HepG2 (cell line): ENCODE results near the gene DDIT4. TPM values are rescaled to one million over a fixed set of nuclear protein-coding genes. Genes with fewer than 3 reads are reported as not detected.

ENCODE experiments used
- BHLHE40 ChIP-seq: IDR thresholded peaks from 2 replicates; pipeline ENCODE4 v1.6.1; 2011; ENCODE audit warnings: low read length, improper control_type of control experiment
- DRAP1 ChIP-seq: IDR thresholded peaks from 2 replicates; pipeline ENCODE4 v1.6.1; 2016; ENCODE audit warnings: missing genetic modification reagents, missing compliant biosample characterization
- FOXA3 ChIP-seq: IDR thresholded peaks from 2 replicates; pipeline ENCODE4 v1.6.1; 2016; ENCODE audit warnings: missing genetic modification reagents, missing compliant biosample characterization
- FOXK1 ChIP-seq: sonication (generic); formaldehyde crosslinking; IDR thresholded peaks from 2 replicates; pipeline ENCODE4 v1.4.0; 2020; ENCODE audit warnings: low read depth, missing genetic modification reagents, borderline replicate concordance
- FOXK2 ChIP-seq: fragments of 450-650 bp; IDR thresholded peaks from 2 replicates; pipeline ENCODE4 v1.6.1; 2016
- HBP1 ChIP-seq: IDR thresholded peaks from 2 replicates; pipeline ENCODE4 v1.6.1; 2016; ENCODE audit warnings: low read depth, control low read depth
- HMGXB4 ChIP-seq, 2 experiments: sonication (generic) in 1 of 2; formaldehyde crosslinking in 1 of 2; IDR thresholded peaks; 2 replicates each; pipeline versions ENCODE4 v1.4.0 to v1.6.1; 2018 to 2020; ENCODE audit warnings: missing genetic modification reagents in 2 of 2, borderline replicate concordance in 1 of 2, low read depth in 1 of 2, mild to moderate bottlenecking in 1 of 2, missing biosample characterization in 1 of 2
- HNRNPLL ChIP-seq: fragments of 200-400 bp; formaldehyde crosslinking; IDR thresholded peaks from 2 replicates; pipeline ENCODE4 v1.6.1; 2017; ENCODE audit warnings: mild to moderate bottlenecking, low read depth, low read length; ENCODE audit not compliant: poor library complexity, severe bottlenecking
- MAFG ChIP-seq: sonication (generic); formaldehyde crosslinking; IDR thresholded peaks from 2 replicates; pipeline ENCODE4 v1.5.1; 2020; ENCODE audit warnings: mild to moderate bottlenecking, missing genetic modification reagents
- NKX3-1 ChIP-seq: sonication (generic); formaldehyde crosslinking; IDR thresholded peaks from 2 replicates; pipeline ENCODE4 v1.5.0; 2020; ENCODE audit warnings: missing genetic modification reagents
- SALL2 ChIP-seq: sonication (generic); formaldehyde crosslinking; IDR thresholded peaks from 2 replicates; pipeline ENCODE4 v1.8.1; 2023; ENCODE audit warnings: mild to moderate bottlenecking, missing genetic modification reagents, inconsistent platforms
- SMYD3 ChIP-seq: sonication (generic); formaldehyde crosslinking; IDR thresholded peaks from 2 replicates; pipeline ENCODE4 v1.8.1; 2023; ENCODE audit warnings: mild to moderate bottlenecking, missing genetic modification reagents
- SP5 ChIP-seq: IDR thresholded peaks from 2 replicates; pipeline ENCODE4 v1.6.1; 2016; ENCODE audit warnings: low read depth, borderline replicate concordance
- ZBTB20 ChIP-seq: sonication (generic); formaldehyde crosslinking; IDR thresholded peaks from 2 replicates; pipeline ENCODE4 v1.8.1; 2023; ENCODE audit warnings: missing genetic modification reagents, low read depth, mild to moderate bottlenecking, borderline replicate concordance
- ZBTB3 ChIP-seq: sonication (generic); formaldehyde crosslinking; IDR thresholded peaks from 2 replicates; pipeline ENCODE4 v1.4.0; 2020; ENCODE audit warnings: low read depth, mild to moderate bottlenecking, moderate library complexity, missing genetic modification reagents, borderline replicate concordance
- ZBTB43 ChIP-seq: sonication (generic); formaldehyde crosslinking; conservative IDR thresholded peaks from 2 replicates; pipeline ENCODE4 v1.4.0; 2020; ENCODE audit warnings: missing genetic modification reagents
- ZMYM3 ChIP-seq: sonication (generic); formaldehyde crosslinking; IDR thresholded peaks from 2 replicates; pipeline ENCODE4 v1.5.1; 2020; ENCODE audit warnings: mild to moderate bottlenecking, missing genetic modification reagents
- ZNF543 ChIP-seq: sonication (generic); formaldehyde crosslinking; IDR thresholded peaks from 2 replicates; pipeline ENCODE4 v1.4.0; 2020; ENCODE audit warnings: mild to moderate bottlenecking, missing genetic modification reagents
- ZNF549 ChIP-seq: sonication (generic); formaldehyde crosslinking; IDR thresholded peaks from 2 replicates; pipeline ENCODE4 v1.5.0; 2020; ENCODE audit warnings: missing genetic modification reagents
- polyA plus RNA-seq, 8 experiments: library from polyadenylated mRNA; depleted of rRNA in 3 of 8; stranded (reverse) in 7 of 8; unstranded in 1 of 8; fragments of >200 nt; fragmentation: Illumina TruSeq in 4 of 8; extraction: Trizol in 4 of 8; gene quantifications; 2 replicates each; pipeline versions ENCODE4 v1.2.1 to v1.2.3, GENCODE V29; 2011 to 2016; ENCODE audit warnings: low read depth in 4 of 8, missing spikeins in 1 of 8, mixed read lengths in 1 of 8; ENCODE audit not compliant: insufficient read depth in 1 of 8
- total RNA-seq, 5 experiments: library from RNA; depleted of rRNA; stranded (reverse); fragments of >200 nt; fragmentation: Illumina TruSeq; extraction: Trizol; gene quantifications; 2 replicates each; pipeline ENCODE4 v1.2.3, GENCODE V29; 2016; ENCODE audit warnings: low read depth in 1 of 5
- TF ChIP-seq, protein P1 (sequence below), 2 experiments: IDR thresholded peaks; 2 replicates each; pipeline ENCODE4 v1.6.1; 2011 to 2012; ENCODE audit warnings: low read length in 2 of 2, borderline replicate concordance in 1 of 2, low read depth in 1 of 2, mild to moderate bottlenecking in 1 of 2, moderate library complexity in 1 of 2

Gene DDIT4
- total and polyA plus RNA-seq, 2 of the 13 experiments (the other 11 are each of a cell fraction or from before 2014, with no cell fraction given), result 35.6 to 40.7 TPM

DNA sequence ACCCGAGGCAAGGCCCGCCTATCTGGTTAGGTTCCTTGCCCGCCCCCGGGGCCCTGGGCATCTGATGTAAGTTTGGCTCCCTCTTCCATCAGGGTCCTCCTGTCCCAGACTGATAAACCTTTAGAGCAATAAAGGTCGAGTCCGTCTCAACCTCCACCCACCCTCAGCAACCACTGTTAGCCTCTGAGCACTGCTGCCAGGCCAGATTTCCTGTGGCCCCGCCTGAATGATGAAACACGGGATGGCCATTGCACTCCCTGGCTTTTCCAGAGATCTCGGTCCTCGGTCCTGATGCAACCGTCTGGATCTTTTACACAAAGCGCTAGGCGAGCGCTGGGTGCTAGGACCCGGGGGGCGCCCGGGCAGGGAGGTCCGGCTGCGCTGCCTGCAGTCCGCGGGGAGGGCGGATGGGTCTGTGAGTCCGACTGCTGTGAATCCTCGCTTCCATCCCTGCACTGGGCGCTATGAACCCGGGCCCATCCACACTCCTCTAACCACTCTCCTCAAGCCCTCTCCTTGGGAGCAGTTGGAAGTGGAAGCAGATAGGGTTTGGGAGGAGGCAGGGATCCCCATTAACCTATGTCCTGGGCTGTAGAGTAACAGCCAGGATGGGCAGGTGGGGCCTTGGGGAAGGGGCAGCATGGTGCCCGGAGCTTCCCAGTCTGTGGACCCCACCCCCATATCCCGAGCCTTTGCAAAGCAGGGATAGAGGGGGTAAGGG is 875 bp upstream of the DDIT4 start (continued):
- peak; percentile 70; the same call in 1 of the 2 replicates for TF ChIP-seq ZBTB43
- TF ChIP-seq HBP1 (CRISPR knock-in tag), result peak; percentile 79; the same call in 1 of the 2 replicates
- peak; percentile 75 for TF ChIP-seq SP5
- no peak for TF ChIP-seq BHLHE40
- TF ChIP-seq NKX3-1, result 0 out of 2 replicates have a peak, but pooled peaks have one; percentile 40
- peak; percentile 73 for TF ChIP-seq FOXA3
- no peak for TF ChIP-seq FOXK2
- TF ChIP-seq ZNF543 (CRISPR knock-in tag), result peak; percentile 84; the same call in 1 of the 2 replicates
- TF ChIP-seq FOXK1, result peak; percentile 71; the same call in 1 of the 2 replicates
- TF ChIP-seq, protein P1, sequence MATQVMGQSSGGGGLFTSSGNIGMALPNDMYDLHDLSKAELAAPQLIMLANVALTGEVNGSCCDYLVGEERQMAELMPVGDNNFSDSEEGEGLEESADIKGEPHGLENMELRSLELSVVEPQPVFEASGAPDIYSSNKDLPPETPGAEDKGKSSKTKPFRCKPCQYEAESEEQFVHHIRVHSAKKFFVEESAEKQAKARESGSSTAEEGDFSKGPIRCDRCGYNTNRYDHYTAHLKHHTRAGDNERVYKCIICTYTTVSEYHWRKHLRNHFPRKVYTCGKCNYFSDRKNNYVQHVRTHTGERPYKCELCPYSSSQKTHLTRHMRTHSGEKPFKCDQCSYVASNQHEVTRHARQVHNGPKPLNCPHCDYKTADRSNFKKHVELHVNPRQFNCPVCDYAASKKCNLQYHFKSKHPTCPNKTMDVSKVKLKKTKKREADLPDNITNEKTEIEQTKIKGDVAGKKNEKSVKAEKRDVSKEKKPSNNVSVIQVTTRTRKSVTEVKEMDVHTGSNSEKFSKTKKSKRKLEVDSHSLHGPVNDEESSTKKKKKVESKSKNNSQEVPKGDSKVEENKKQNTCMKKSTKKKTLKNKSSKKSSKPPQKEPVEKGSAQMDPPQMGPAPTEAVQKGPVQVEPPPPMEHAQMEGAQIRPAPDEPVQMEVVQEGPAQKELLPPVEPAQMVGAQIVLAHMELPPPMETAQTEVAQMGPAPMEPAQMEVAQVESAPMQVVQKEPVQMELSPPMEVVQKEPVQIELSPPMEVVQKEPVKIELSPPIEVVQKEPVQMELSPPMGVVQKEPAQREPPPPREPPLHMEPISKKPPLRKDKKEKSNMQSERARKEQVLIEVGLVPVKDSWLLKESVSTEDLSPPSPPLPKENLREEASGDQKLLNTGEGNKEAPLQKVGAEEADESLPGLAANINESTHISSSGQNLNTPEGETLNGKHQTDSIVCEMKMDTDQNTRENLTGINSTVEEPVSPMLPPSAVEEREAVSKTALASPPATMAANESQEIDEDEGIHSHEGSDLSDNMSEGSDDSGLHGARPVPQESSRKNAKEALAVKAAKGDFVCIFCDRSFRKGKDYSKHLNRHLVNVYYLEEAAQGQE (IDR thresholded peaks at IDR 0.05; ENCODE audit: borderline replicate concordance in 1 of 2, low read depth in 1 of 2, low read length in 2 of 2), result no peak; a peak in 1 of 4 replicates
- TF ChIP-seq MAFG, result no peak
- peak; percentile 99 for TF ChIP-seq ZMYM3 (CRISPR knock-in tag)
- no peak for TF ChIP-seq ZNF549 (CRISPR knock-in tag)
- peak; percentile 49; the same call in 1 of the 2 replicates for TF ChIP-seq DRAP1 (CRISPR knock-in tag)
- peak; percentile 19 for TF ChIP-seq HNRNPLL
- 0 out of 2 replicates have a peak, but pooled peaks have one; percentile 73 for TF ChIP-seq ZBTB3 (CRISPR knock-in tag)
- TF ChIP-seq SALL2 (CRISPR knock-in tag), result peak; percentile 72; the same call in 1 of the 2 replicates
- TF ChIP-seq SMYD3 (CRISPR knock-in tag), result no peak; the same call in 1 of the 2 replicates
- TF ChIP-seq ZBTB20 (CRISPR knock-in tag), result peak; percentile 63
- TF ChIP-seq HMGXB4 (CRISPR knock-in tag; IDR thresholded peaks at IDR 0.05; ENCODE audit: borderline replicate concordance in 1 of 2, low read depth in 1 of 2), result peak; percentile 70 to 85; a peak in 3 of 4 replicates
